Body of pancreas (tissue), 4 donors: ENCODE results near the gene CDRT15. TPM values are rescaled to one million over a fixed set of nuclear protein-coding genes. Genes with fewer than 3 reads are reported as not detected.
"Not testable (repeated sequence)": the region's sequence is repeated elsewhere in the genome, so short reads cannot be mapped to it uniquely, and the experiment has no call there.

Experiments
- ATAC-seq: fragments of 150-250 bp; one replicate; pipeline ENCODE4 v1.9.1; 2016
- DNase-seq, 4 donors: peaks; one replicate each; pipeline ENCODE4 v3.0.0-alpha.2; 2019
- H3K27ac ChIP-seq, 4 donors: fragments of 200-600 bp; sonication (generic); 1 replicate in 3 of 4; 2 replicates in 1 of 4; pipeline versions ENCODE4 v1.5.1 to v1.6.1; 2016 to 2019; ENCODE audit warnings: mild to moderate bottlenecking in 1 of 4, mixed read lengths in 1 of 4, moderate library complexity in 1 of 4
- H3K27me3 ChIP-seq, 2 donors: fragments of 200-600 bp; sonication (generic); one replicate each; pipeline ENCODE4 v1.6.0; 2016; ENCODE audit warnings: mild to moderate bottlenecking in 1 of 2
- H3K36me3 ChIP-seq, 2 donors: fragments of 200-600 bp; sonication (generic); replicated peaks in 1 of 2; 2 replicates each; pipeline ENCODE4 v1.5.1; 2016; ENCODE audit warnings: low read depth in 2 of 2; ENCODE audit not compliant: insufficient read depth in 1 of 2
- H3K4me1 ChIP-seq: fragments of 200-600 bp; sonication (generic); one replicate; pipeline ENCODE4 v1.6.0; 2016
- H3K4me3 ChIP-seq, 2 donors: fragments of 200-600 bp; sonication (generic); 1 replicate in 1 of 2; 2 replicates in 1 of 2; pipeline ENCODE4 v1.5.1; 2016 to 2019
- H3K9me3 ChIP-seq, 3 donors: fragments of 200-600 bp; sonication (generic); 1 replicate in 2 of 3; 2 replicates in 1 of 3; pipeline ENCODE4 v1.5.1; 2016
- CTCF ChIP-seq, 7 experiments: fragments of 450-650 bp in 4 of 7; fragments of 200-600 bp in 3 of 7; sonication (generic) in 3 of 7; IDR thresholded peaks; one replicate each; pipeline ENCODE4 v1.5.1; 2016 to 2019; ENCODE audit warnings: antibody characterized with exemption in 7 of 7
- POLR2A ChIP-seq, 3 donors: fragments of 450-650 bp; IDR thresholded peaks; one replicate each; pipeline ENCODE4 v1.6.1; 2016; ENCODE audit warnings: antibody characterized with exemption in 3 of 3, mild to moderate bottlenecking in 2 of 3
- WGBS, 2 donors: methylation state at CpG; one replicate each; pipeline ENCODE4 v1.1.5; 2017; 5-methylcytosine and 5-hydroxymethylcytosine counted together
- intact Hi-C: fragments of 100-400 bp; cut with DNase I; formaldehyde crosslinking; loops from one replicate; pipeline ENCODE4 v1.15.1; 2023
- total RNA-seq, 2 donors: library from RNA; depleted of rRNA; stranded (reverse); fragments of >200 nt; gene quantifications; one replicate each; pipeline ENCODE4 v1.1.0, GENCODE V29; 2016

Gene CDRT15
- total RNA-seq, 2 donors from 2014 or later = not detected

GRCh38 chr17:14231187-14231586, 5.5 kb downstream of the CDRT15 start:
- intact Hi-C loops, H3K27ac ChIP-seq, ATAC-seq, H3K36me3 ChIP-seq, H3K4me1 ChIP-seq, H3K4me3 ChIP-seq, H3K27me3 ChIP-seq, DNase-seq, H3K9me3 ChIP-seq: not testable (repeated sequence)
- 83 to 91% methylated on average over 3 to 4 of the region's 6 CpGs for WGBS, 2 donors

- WGBS, 2 donors = 54 to 64% methylated on average over 4 of the region's 4 CpGs
- no peaks in the 10 kb centered on the region for H3K27me3 ChIP-seq
- DNase-seq (no peak), ATAC-seq (no peak)
- TF ChIP-seq POLR2A (IDR thresholded peaks at IDR 0.05) = no peak
- no peak for TF ChIP-seq CTCF (IDR thresholded peaks at IDR 0.05)
- no peaks in the 10 kb centered on the region for H3K36me3 ChIP-seq
- no peak overlapping the region for H3K4me3 ChIP-seq
- no peak overlapping the region for H3K27ac ChIP-seq
- no peaks in the 10 kb centered on the region for H3K9me3 ChIP-seq
- intact Hi-C loops = no loop called here
- no peaks in the 10 kb centered on the region for H3K4me1 ChIP-seq
Observed at GRCh38 chr17:14228903-14229302, 7.8 kb downstream of the CDRT15 start.

GRCh38 chr17:14227052-14227451, 9.6 kb downstream of the CDRT15 start:
- Histone ChIP-seq H3K9me3 (no peaks in the 10 kb centered on the region), H3K4me1 (no peaks in the 10 kb centered on the region), H3K27ac (no peak overlapping the region), H3K27me3 (no peaks in the 10 kb centered on the region), H3K36me3 (no peaks in the 10 kb centered on the region), H3K4me3 (no peak overlapping the region)
- no peak for ATAC-seq
- TF ChIP-seq POLR2A (IDR thresholded peaks at IDR 0.05) (no peak), CTCF (IDR thresholded peaks at IDR 0.05) (no peak)
- 93% methylated on average over 7 of the region's 7 CpGs for WGBS, 2 donors
- intact Hi-C loops = no loop called here
- no peak for DNase-seq

GRCh38 chr17:14225254-14225980, 11.2 kb downstream of the CDRT15 start:
- Histone ChIP-seq H3K36me3 (no peaks in the 10 kb centered on the region), H3K4me3 (no peak overlapping the region), H3K4me1 (no peaks in the 10 kb centered on the region), H3K27me3 (no peaks in the 10 kb centered on the region), H3K27ac (no peak overlapping the region), H3K9me3 (no peaks in the 10 kb centered on the region)
- ATAC-seq (no peak), DNase-seq (no peak)
- 46 to 47% methylated on average over 10 of the region's 10 CpGs for WGBS, 2 donors
- TF ChIP-seq POLR2A (IDR thresholded peaks at IDR 0.05) (no peak), CTCF (IDR thresholded peaks at IDR 0.05) (no peak)
- intact Hi-C loops = no loop called here

GRCh38 chr17:14222611-14223010, 14.1 kb downstream of the CDRT15 start:
- ATAC-seq = no peak
- WGBS, 2 donors = 85 to 94% methylated on average over 4 of the region's 4 CpGs
- no peaks in the 10 kb centered on the region for H3K27me3 ChIP-seq
- DNase-seq = no peak
- H3K36me3 ChIP-seq = no peaks in the 10 kb centered on the region
- no peak overlapping the region for H3K4me3 ChIP-seq
- TF ChIP-seq POLR2A (IDR thresholded peaks at IDR 0.05) (no peak), CTCF (IDR thresholded peaks at IDR 0.05) (no peak)
- no peaks in the 10 kb centered on the region for H3K9me3 ChIP-seq
- intact Hi-C loops = no loop called here
- H3K27ac ChIP-seq = no peak overlapping the region
- H3K4me1 ChIP-seq = no peaks in the 10 kb centered on the region
